Measurements from ENCODE around the gene SEPTIN3. TPM values are rescaled to one million over a fixed set of nuclear protein-coding genes. Genes with fewer than 3 reads are reported as not detected.

SEPTIN3 gene
- total and polyA plus RNA-seq, 9 of the 15 experiments (the other 6 are each of a cell fraction or from before 2014, with no cell fraction given) = 0.06 TPM; not detected in 8

GRCh38 chr22:41966225-41966606, 3.0 kb upstream of the SEPTIN3 start:
- Histone ChIP-seq H3K27me3 (ENCODE audit: control insufficient read depth in 2 of 2, insufficient read depth in 2 of 2, low read length in 2 of 2) (0 out of 5 replicates have a peak, but pooled peaks cover 0 to 9% of the 10 kb centered on the region in 2 experiments), H3K36me3 (ENCODE audit: control insufficient read depth, insufficient read depth, low read length) (no peaks in the 10 kb centered on the region), H3K4me2 (ENCODE audit: insufficient read depth, low read length) (no peak overlapping the region), H3K9me3 (replicated peaks; ENCODE audit: control insufficient read depth, insufficient read depth, low read depth, low read length) (no peaks in the 10 kb centered on the region), H3K4me3 (no peak overlapping the region), H3K9ac (ENCODE audit: insufficient read depth in 1 of 2, low read depth in 2 of 2, low read length in 2 of 2) (no peak overlapping the region), H3K79me2 (ENCODE audit: control insufficient read depth, insufficient read depth, low read length) (no peaks in the 10 kb centered on the region), H2AFZ (ENCODE audit: low read depth, low read length) (no peak overlapping the region), H4K20me1 (replicated peaks; ENCODE audit: control insufficient read depth, insufficient read depth, low read length) (no peaks in the 10 kb centered on the region), H3K9me1 (ENCODE audit: control insufficient read depth, insufficient read depth, low read length) (no peaks in the 10 kb centered on the region), H3K4me1 (replicated peaks in 1 of 2; ENCODE audit: control insufficient read depth in 2 of 2, insufficient read depth in 2 of 2, low read length in 2 of 2) (peaks cover 4 to 11% of the 10 kb centered on the region in 2 experiments; a peak in 4 of 5 replicates), H3K27ac (ENCODE audit: extremely low read depth, low read depth, low read length) (no peak overlapping the region)
- DNase-seq (ENCODE audit: extremely low read depth in 1 of 4, low spot score in 3 of 4) (no peak), ATAC-seq (no peak), FAIRE-seq (no peak)
- TF ChIP-seq NRF1 (conservative IDR thresholded peaks at IDR 0.05 in 1 of 2, IDR thresholded peaks at IDR 0.05 in 1 of 2) (no peak), ZBED1 (IDR thresholded peaks at IDR 0.05) (no peak), POLR2H (tag; IDR thresholded peaks at IDR 0.05; ENCODE audit: low read depth) (no peak), ZNF12 (CRISPR knock-in tag; IDR thresholded peaks at IDR 0.05) (peak; percentile 98)
- 20% methylated on average over 1 of the region's 2 CpGs for WGBS (ENCODE audit: insufficient coverage, low coverage, missing lambda C conversion rate)
- POLR2A ChIA-PET = interaction anchor here (0.6 kb wide), 1 partner anchor 440 kb away, joined by 3 read pairs; no protein-coding TSS in a partner anchor
- CTCF ChIA-PET (ENCODE audit: low intra/inter-chr PET ratio) = no interaction called here
- in situ Hi-C loops (cut with MboI) (loop anchor here (25.0 kb wide), 1 partner anchor 471 kb away; the partner anchor contains the start of gene NFAM1), intact Hi-C loops (cut with micrococcal nuclease) (loop anchor here (10.0 kb wide), 2 partner anchors 109 to 149 kb away; partner anchors contain the start of genes NAGA, PHETA2 and SMDT1)
- BruUV-seq (replicated peaks) = no TSS peak

DNA sequence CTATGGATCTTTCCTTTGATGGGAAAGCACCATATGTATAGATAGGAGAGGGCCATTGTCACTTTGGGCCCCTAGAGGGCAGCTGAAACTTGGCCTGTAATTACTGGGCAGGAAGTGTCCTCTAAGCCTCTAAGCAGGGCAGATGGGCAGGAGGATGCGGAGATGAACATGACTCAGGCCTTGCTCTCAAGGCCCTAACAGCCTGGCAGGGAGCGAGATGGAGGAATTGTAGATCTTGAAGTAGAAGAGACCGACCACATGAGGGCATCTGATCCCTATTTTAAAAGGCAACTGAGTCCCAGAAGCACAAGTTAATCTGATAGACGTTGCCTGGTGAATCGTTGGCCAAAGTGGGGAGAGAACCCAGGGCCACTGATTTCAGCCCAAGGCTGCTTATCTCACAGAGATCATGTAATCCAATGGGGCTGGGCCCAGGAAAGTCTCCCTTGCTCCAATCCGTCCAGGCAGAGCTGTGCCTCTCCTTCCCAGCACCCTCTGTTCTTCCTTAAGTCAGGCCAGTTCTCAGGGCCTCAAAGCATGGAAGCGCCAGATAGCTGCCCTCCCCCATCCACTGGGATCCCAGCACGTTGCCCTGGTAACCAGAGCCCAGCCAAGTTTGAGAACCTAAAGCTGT, 2.5 kb upstream of the SEPTIN3 start:
- Histone ChIP-seq H3K36me3 (ENCODE audit: control insufficient read depth, insufficient read depth, low read length) (no peaks in the 10 kb centered on the region), H3K79me2 (ENCODE audit: control insufficient read depth, insufficient read depth, low read length) (no peaks in the 10 kb centered on the region), H3K27me3 (ENCODE audit: control insufficient read depth in 2 of 2, insufficient read depth in 2 of 2, low read length in 2 of 2) (peaks cover 0 to 11% of the 10 kb centered on the region in 2 experiments; a peak in 1 of 5 replicates), H3K4me3 (no peak overlapping the region), H3K9ac (ENCODE audit: insufficient read depth in 1 of 2, low read depth in 2 of 2, low read length in 2 of 2) (no peak overlapping the region), H3K9me1 (ENCODE audit: control insufficient read depth, insufficient read depth, low read length) (no peaks in the 10 kb centered on the region), H4K20me1 (replicated peaks; ENCODE audit: control insufficient read depth, insufficient read depth, low read length) (no peaks in the 10 kb centered on the region), H3K4me1 (replicated peaks in 1 of 2; ENCODE audit: control insufficient read depth in 2 of 2, insufficient read depth in 2 of 2, low read length in 2 of 2) (peaks cover 4 to 11% of the 10 kb centered on the region in 2 experiments; a peak in 4 of 5 replicates), H3K9me3 (replicated peaks; ENCODE audit: control insufficient read depth, insufficient read depth, low read depth, low read length) (no peaks in the 10 kb centered on the region), H2AFZ (ENCODE audit: low read depth, low read length) (no peak overlapping the region), H3K4me2 (ENCODE audit: insufficient read depth, low read length) (no peak overlapping the region), H3K27ac (ENCODE audit: extremely low read depth, low read depth, low read length) (no peak overlapping the region)
- POLR2A ChIA-PET = interaction anchor here (0.5 to 0.6 kb wide), 2 partner anchors 439 to 631 kb away, joined by 3 read pairs; no protein-coding TSS in a partner anchor
- CTCF ChIA-PET (ENCODE audit: low intra/inter-chr PET ratio) = no interaction called here
- intact Hi-C loops (cut with micrococcal nuclease) = loop anchor here (10.0 kb wide), 2 partner anchors 108 to 148 kb away; partner anchors contain the start of genes NAGA, PHETA2 and SMDT1
- ATAC-seq (peak; percentile 68), DNase-seq (ENCODE audit: extremely low read depth in 1 of 4, low spot score in 3 of 4) (peak; percentile 21 to 51 (median 31)), FAIRE-seq (peak; percentile 55)
- WGBS (ENCODE audit: insufficient coverage, low coverage, missing lambda C conversion rate) = 27% methylated on average over 4 of the region's 8 CpGs
- no TSS peak for BruUV-seq (replicated peaks)
- in situ Hi-C loops (cut with MboI) = loop anchor here (25.0 kb wide), 1 partner anchor 471 kb away; the partner anchor contains the start of gene NFAM1
- TF ChIP-seq RFX1 (IDR thresholded peaks at IDR 0.05) = peak; percentile 58; the same call in 1 of the 2 replicates
- TF ChIP-seq NFE2 (IDR thresholded peaks at IDR 0.05; ENCODE audit: low read depth) = 0 out of 2 replicates have a peak, but pooled peaks have one; percentile 7
